Endometrial microvascular endothelial cells (primary cell): ENCODE measurements around the gene KRTAP2-1. TPM values are rescaled to one million over a fixed set of nuclear protein-coding genes. Genes with fewer than 3 reads are reported as not detected.
"Not testable (repeated sequence)": the region's sequence is repeated elsewhere in the genome, so short reads cannot be mapped to it uniquely, and the experiment has no call there.

Source experiments
- in situ Hi-C: cut with HindIII; loops from 2 replicates; pipeline ENCODE4 v1.10.0; 2017; ENCODE audit warnings: low sequenced_read_pairs, low pct_unique_long_range_greater_than_20kb; ENCODE audit errors: inconsistent ontology term
- total RNA-seq: library from RNA; depleted of rRNA; stranded (reverse); fragments of >200 nt; gene quantifications from one replicate; pipeline ENCODE4 v1.2.3, GENCODE V29; 2015; ENCODE audit errors: inconsistent ontology term

KRTAP2-1 gene
- total RNA-seq, 1 donor from 2014 or later = not detected

DNA sequence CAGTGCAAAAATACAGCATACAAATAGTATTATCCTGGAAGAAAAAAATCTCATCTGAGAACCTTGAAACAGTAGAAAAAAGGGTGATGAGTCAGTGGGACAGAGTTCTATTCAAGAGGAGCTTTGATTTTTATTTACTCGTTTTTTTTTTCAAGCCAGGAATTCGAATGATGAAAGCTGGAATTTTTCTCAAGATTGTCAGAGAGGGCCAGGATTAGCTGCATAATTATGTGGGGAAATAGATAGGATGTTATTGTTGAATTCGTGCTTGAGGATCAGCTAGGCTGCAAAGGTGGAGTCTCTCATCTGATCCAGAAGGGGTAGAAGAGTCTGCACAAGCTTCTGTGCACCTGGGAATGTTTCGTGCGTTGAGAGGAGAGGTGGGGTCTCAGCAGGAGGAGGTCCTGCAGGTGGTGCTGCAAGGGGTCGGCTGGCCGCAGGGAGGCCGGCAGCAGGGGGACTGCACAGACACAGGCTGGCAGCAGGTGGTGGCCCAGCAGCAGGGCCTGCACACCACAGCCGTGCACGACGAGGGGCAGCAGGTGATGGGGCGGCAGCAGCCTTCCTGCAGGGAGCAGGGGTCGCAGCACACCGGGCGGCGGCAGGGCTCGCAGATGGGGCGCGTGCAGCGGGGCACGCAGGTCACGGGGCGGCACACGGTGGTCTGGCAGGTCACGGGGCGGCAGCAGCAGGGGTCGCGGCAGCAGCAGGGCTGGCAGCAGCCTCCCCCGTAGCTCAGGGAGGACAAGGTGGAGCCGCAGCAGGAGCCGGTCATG is 12.3 kb upstream of the KRTAP2-1 start:
- in situ Hi-C loops = not testable (repeated sequence)

- in situ Hi-C loops = no loop called here
These were observed 11.6 kb upstream of the KRTAP2-1 start for GRCh38 chr17:41058741-41059140.

DNA sequence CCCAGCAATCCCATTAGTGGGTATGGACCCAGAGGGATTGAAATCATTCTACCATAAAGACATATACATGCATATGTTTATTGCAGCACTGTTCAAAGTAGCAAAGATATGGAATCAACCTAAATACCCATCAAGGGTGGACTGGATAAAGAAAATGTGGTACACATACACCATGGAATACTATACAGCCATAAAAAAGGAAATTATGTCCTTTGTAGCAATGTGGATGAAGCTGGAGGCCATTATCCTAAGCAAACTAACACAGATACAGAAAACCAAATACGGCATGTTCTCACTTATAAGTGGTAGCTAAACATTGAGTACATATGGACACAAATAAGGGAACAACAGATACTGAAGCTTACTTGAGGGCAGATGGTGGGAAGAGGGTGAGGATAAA is 10.4 kb upstream of the KRTAP2-1 start:
- in situ Hi-C loops = no loop called here

DNA sequence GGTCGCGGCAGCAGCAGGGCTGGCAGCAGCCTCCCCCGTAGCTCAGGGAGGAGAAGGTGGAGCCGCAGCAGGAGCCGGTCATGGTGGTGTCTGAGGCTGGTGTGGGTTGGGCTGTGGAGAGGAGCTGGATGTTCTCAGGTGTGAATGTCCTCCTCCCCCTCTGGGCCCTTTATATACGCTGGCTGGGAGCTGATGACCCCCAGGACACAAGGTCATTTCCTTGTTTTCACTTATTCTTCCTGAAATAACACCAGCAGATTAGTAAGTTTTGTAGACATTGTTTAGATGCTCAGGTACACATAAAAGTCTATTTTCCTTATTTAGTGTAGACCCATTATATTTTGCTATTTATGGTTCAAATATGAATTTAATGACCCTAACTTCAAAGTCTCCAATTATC is 8.0 kb upstream of the KRTAP2-1 start, which contains the start of gene KRTAP2-2:
TSS of gene KRTAP2-2 (minus strand) at position 101 of the 400 bp plus-strand sequence. CDS start at position 82, 19 bp downstream.
- in situ Hi-C loops = not testable (repeated sequence)

DNA sequence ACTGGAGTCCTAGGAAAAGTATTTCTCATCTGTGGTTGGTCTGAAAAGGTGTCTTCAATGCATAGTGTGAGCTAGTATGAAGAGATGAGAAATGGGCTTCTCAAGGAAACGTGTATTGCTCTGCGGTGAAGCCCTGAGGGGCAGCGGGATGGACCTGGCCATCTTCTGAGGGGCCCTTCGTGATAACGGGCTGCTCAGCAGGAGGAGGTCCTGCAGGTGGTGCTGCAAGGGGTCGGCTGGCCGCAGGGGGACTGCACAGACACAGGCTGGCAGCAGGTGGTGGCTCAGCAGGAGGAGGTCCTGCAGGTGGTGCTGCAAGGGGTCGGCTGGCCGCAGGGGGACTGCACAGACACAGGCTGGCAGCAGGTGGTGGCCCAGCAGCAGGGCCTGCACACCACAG is 7.4 kb upstream of the KRTAP2-1 start:
- in situ Hi-C loops = not testable (repeated sequence)

- in situ Hi-C loops = no loop called here
These were observed 6.9 kb upstream of the KRTAP2-1 start for GRCh38 chr17:41054025-41054424.

DNA sequence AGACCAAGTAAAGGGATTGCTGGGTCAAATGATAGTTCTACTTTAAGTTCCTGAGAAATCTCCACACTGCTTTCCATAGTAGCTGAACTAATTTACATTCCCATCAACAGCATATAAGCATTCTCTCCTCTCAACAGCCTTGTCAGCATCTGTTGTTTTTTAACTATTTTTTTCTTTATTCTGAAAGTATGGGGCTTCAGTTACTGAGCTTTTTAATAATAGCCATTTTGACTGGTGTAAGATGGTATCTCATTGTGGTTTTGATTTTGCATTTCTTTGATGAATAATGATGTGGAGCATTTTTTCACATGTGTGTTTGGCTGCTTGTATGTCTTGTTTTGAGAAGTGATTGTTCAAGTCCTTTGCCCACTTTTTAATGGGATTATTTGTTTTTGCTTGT is 5.5 kb upstream of the KRTAP2-1 start:
- in situ Hi-C loops = no loop called here

- in situ Hi-C loops = no loop called here
These were observed 2.0 kb upstream of the KRTAP2-1 start for GRCh38 chr17:41049110-41049509.

DNA sequence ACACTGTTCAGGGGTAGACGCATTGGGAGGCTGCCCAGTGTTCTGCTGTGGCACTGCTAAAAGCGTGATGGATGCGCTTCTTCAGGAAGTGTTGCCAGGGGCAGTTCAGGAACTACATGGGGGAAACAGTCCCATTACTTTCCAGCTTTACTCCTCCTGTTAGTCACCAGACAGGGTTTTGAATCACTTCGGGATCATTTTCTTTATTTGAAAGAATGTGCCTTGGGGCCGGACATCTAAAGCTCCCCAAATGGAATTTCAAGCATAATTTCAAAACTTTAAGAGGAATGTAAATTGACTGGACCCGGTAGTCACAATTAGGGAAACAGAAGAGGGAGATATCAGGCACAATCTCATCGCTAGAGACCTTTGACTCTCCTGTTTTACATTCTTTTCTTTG is 1.3 kb upstream of the KRTAP2-1 start:
- in situ Hi-C loops = no loop called here

DNA sequence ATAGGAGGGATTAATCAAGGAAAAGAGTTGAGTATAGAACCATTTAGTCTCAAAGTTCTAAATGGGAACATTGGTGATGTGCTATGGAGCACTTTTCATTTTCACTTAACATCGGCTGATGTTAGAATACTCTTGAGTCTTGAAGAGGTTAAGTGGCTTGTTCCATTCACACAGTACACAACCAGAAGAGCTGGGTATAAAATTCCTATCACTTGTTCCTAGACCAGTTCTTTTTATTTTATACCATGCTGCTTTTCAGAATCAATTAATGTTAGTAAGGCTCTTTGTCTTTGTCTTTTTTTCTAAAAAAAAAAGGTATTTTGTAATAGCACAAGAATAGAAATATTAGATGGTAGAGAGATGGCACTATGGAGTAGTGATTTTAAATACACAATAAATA is 4.2 kb downstream of the KRTAP2-1 start:
- in situ Hi-C loops = no loop called here

GRCh38 chr17:41040783-41041571 is 6.1 kb downstream of the KRTAP2-1 start, which contains the start of gene KRTAP1-1:
Gene KRTAP1-1, minus strand, starts transcription at chr17:41041450. Its CDS starts 53 bp downstream, at chr17:41041397.
- in situ Hi-C loops = not testable (repeated sequence)

DNA sequence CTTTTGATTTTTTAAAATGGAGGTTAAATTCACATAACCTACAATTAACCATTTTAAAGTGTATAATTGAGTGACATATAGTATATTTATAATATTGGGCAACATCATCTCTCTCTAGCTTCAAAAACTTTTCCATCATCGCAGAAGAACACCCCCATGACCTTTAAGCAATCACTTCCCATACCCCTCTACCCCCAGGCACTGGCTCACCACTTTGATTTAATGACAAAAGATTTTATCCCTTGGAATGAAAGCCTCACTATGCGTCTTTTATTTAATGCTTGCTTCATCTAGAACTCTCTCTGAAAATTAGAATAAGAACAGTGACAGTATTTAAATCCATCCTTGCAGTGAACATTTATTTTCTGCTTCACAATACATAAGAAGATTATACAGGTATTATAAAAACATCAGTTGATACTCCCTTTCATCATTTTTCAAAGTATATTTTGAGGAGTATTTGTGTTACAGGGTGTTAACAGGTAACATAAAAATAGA is 9.2 kb downstream of the KRTAP2-1 start:
- in situ Hi-C loops = no loop called here

DNA sequence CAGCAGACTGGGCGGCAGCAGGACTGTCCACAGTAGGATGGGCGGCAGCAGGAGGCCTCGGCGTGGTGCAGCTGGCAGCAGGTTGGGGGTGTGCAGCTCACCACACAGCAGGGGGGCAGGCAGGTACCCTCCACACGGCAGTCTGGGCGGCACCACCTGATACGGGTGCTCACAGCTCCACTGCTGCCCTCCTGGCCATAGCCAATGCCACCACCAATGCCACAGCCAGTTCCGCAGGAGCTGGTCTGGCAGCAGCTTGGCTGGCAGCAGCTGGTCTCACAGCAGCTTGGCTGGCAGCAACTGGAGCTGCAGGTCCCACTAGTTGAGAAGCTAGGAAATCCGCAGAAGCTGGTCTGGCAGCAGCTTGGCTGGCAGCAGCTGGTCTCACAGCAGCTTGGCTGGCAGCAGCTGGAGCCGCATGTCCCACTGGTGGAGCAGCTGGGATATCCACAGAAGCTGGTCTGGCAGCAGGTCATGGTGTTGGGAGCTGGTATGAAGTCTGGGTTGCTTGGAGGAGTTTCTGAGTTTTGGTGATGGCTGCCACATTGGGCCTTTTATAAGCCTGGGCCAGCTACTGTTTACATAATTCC is 12.7 kb downstream of the KRTAP2-1 start, which contains the start of gene KRTAP1-3:
TSS of gene KRTAP1-3 (minus strand) at position 529 of the 590 bp plus-strand sequence. CDS start at position 476, 53 bp downstream.
- in situ Hi-C loops = not testable (repeated sequence)

- in situ Hi-C loops = no loop called here
These were observed 17.4 kb downstream of the KRTAP2-1 start, which contains the start of gene KRTAP1-4 for GRCh38 chr17:41029633-41030245. Gene KRTAP1-4, minus strand, starts transcription at chr17:41030195. Its CDS starts 117 bp downstream, at chr17:41030078.

DNA sequence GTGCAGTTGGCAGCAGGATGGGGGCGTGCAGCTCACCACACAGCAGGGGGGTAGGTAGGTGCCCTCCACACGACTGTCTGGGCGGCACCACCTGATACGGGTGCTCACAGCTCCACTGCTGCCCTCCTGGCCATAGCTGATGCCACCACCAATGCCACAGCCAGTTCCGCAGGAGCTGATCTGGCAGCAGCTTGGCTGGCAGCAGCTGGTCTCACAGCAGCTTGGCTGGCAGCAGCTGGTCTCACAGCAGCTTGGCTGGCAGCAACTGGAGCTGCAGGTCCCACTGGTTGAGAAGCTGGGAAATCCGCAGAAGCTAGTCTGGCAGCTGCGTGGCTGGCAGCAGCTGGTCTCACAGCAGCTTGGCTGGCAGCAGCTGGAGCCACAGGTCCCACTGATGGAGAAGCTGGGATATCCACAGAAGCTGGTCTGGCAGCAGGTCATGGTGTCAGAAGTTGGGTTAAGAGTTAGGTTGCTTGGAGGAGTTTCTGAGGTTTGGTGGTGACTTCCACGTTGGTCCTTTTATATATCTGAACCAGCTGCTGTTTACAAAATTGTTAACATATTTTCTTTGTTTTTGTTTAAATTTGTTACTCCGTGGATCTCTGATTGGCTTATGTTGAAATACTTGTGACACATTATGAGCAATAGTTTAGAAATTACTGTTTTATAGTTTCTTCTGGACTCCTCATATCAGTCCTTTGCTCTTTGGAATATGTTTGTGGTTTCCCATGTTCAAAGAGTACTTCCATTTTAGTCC is 20.2 kb downstream of the KRTAP2-1 start, which contains the start of gene KRTAP1-5:
TSS of gene KRTAP1-5 (minus strand) at position 494 of the 757 bp plus-strand sequence. CDS start at position 441, 53 bp downstream.
- in situ Hi-C loops = no loop called here

GRCh38 chr17:41024697-41025096 is 22.4 kb downstream of the KRTAP2-1 start:
- in situ Hi-C loops = no loop called here

DNA sequence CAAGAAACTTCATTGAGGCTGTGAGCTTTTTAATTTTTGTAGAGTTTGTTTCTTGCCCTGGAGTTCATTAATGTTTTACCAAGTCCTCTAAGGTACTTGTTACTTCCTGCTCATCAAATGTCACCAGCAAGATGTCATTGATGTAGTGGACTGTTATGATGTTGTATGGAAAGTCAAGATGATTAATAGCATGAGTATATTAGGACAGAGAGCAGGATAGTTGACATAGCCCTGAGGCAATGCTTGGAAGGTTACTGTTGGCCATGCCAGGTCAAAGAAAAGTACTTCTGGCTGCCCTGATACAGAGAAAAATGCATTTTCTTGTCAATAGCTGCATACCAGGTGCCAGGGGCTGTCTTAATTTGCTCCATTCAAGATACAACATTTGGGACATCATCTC is 26.8 kb downstream of the KRTAP2-1 start:
- in situ Hi-C loops = no loop called here

GRCh38 chr17:41019415-41019814 is 27.7 kb downstream of the KRTAP2-1 start:
- in situ Hi-C loops = no loop called here
